AG09319 (cell line): ENCODE measurements around the gene CHSY1.

Experiments used
- DNase-seq: peaks from one replicate; pipeline ENCODE4 v3.0.0-alpha.2; 2010; ENCODE audit warnings: low read depth; ENCODE audit errors: extremely low read depth
- CTCF ChIP-seq: IDR thresholded peaks from 2 replicates; pipeline ENCODE4 v1.5.1; 2011; ENCODE audit warnings: low read depth, mild to moderate bottlenecking, inconsistent platforms, low read length, moderate library complexity

Gene CHSY1

GRCh38 chr15:101143321-101143720, 108.5 kb downstream of the CHSY1 start:
- no peak for DNase-seq
- TF ChIP-seq CTCF = no peak

- DNase-seq = no peak
- no peak for TF ChIP-seq CTCF
Measured at GRCh38 chr15:101142711-101143110, 109.1 kb downstream of the CHSY1 start.

- no peak for DNase-seq
Measured at GRCh38 chr15:101141926-101142527, 109.8 kb downstream of the CHSY1 start.

GRCh38 chr15:101140697-101141065, 111.2 kb downstream of the CHSY1 start:
- no peak for DNase-seq
- TF ChIP-seq CTCF = no peak

More at GRCh38 chr15:101141926-101142527, 109.8 kb downstream of the CHSY1 start:
- TF ChIP-seq CTCF = no peak

GRCh38 chr15:101139986-101140696, 111.7 kb downstream of the CHSY1 start:
- DNase-seq = no peak
- TF ChIP-seq CTCF = no peak

GRCh38 chr15:101138913-101139880, 112.7 kb downstream of the CHSY1 start:
- DNase-seq = no peak
- no peak for TF ChIP-seq CTCF

GRCh38 chr15:101138086-101138660, 113.7 kb downstream of the CHSY1 start:
- no peak for TF ChIP-seq CTCF
- DNase-seq = no peak
